Fibroblast of lung (primary cell): ENCODE results near the gene AK8. TPM values are rescaled to one million over a fixed set of nuclear protein-coding genes. Genes with fewer than 3 reads are reported as not detected.

Experiments used
- DNase-seq, 2 donors: peaks; one replicate each; pipeline versions ENCODE4 v3.0.0 to v3.0.0-alpha.2; 2010; ENCODE audit warnings: low read depth in 2 of 2
- H2AFZ ChIP-seq: 2 replicates; pipeline ENCODE4 v1.5.1; 2012; ENCODE audit warnings: low read length, control low read depth, inconsistent platforms
- H3K27ac ChIP-seq: 2 replicates; pipeline ENCODE4 v1.5.1; 2011; ENCODE audit warnings: low read length, control low read depth; ENCODE audit not compliant: insufficient read depth
- H3K27me3 ChIP-seq: 2 replicates; pipeline ENCODE4 v1.5.1; 2011; ENCODE audit warnings: mild to moderate bottlenecking, low read length; ENCODE audit not compliant: control insufficient read depth, insufficient read depth
- H3K36me3 ChIP-seq: 2 replicates; pipeline ENCODE4 v1.5.1; 2011; ENCODE audit warnings: low read length; ENCODE audit not compliant: control insufficient read depth, insufficient read depth
- H3K4me1 ChIP-seq: 2 replicates; pipeline ENCODE4 v1.5.1; 2011; ENCODE audit warnings: low read length; ENCODE audit not compliant: control insufficient read depth, insufficient read depth; ENCODE audit errors: extremely low read depth
- H3K4me2 ChIP-seq: 2 replicates; pipeline ENCODE4 v1.5.1; 2011; ENCODE audit warnings: low read length, control low read depth; ENCODE audit not compliant: insufficient read depth; ENCODE audit errors: extremely low read depth
- H3K4me3 ChIP-seq, 4 experiments: fragments of 200-600 bp in 1 of 4; sonication (generic) in 1 of 4; replicated peaks in 1 of 4; 2 replicates each; pipeline ENCODE4 v1.5.1; 2011 to 2016; ENCODE audit warnings: low read length in 4 of 4, low read depth in 3 of 4, mild to moderate bottlenecking in 3 of 4, control low read depth in 2 of 4, inconsistent platforms in 1 of 4, mixed read lengths in 1 of 4; ENCODE audit not compliant: insufficient read depth in 1 of 4; ENCODE audit errors: control extremely low read depth in 1 of 4
- H3K79me2 ChIP-seq: 2 replicates; pipeline ENCODE4 v1.5.1; 2012; ENCODE audit warnings: mild to moderate bottlenecking, low read length, inconsistent platforms; ENCODE audit not compliant: control insufficient read depth, insufficient read depth
- H3K9ac ChIP-seq: 2 replicates; pipeline ENCODE4 v1.5.1; 2011; ENCODE audit warnings: mild to moderate bottlenecking, low read length, control low read depth; ENCODE audit not compliant: insufficient read depth
- H3K9me3 ChIP-seq: 2 replicates; pipeline ENCODE4 v1.5.1; 2012; ENCODE audit warnings: low read depth, low read length; ENCODE audit not compliant: control insufficient read depth, insufficient read depth
- H4K20me1 ChIP-seq: 2 replicates; pipeline ENCODE4 v1.5.1; 2011; ENCODE audit warnings: low read length; ENCODE audit not compliant: control insufficient read depth, insufficient read depth; ENCODE audit errors: extremely low read depth
- CTCF ChIP-seq, 2 donors: IDR thresholded peaks in 1 of 2; conservative IDR thresholded peaks in 1 of 2; 1 replicate in 1 of 2; 2 replicates in 1 of 2; pipeline ENCODE4 v1.5.1; 2011 to 2012; ENCODE audit warnings: low read length in 2 of 2, control low read depth in 1 of 2, inconsistent platforms in 1 of 2, low read depth in 1 of 2, mild to moderate bottlenecking in 1 of 2
- EZH2 ChIP-seq: IDR thresholded peaks from 2 replicates; pipeline ENCODE4 v1.5.1; 2012; ENCODE audit warnings: low read length, control low read depth, mild to moderate bottlenecking; ENCODE audit errors: missing control alignments
- polyA plus RNA-seq, 2 donors: library from polyadenylated mRNA; depleted of rRNA in 1 of 2; stranded (reverse) in 1 of 2; unstranded in 1 of 2; fragments of >200 nt; gene quantifications; 2 replicates each; pipeline ENCODE4 v1.2.1, GENCODE V29; 2011 to 2012; ENCODE audit warnings: missing spikeins in 1 of 2
- total RNA-seq: library from RNA; depleted of rRNA; stranded (reverse); fragments of >200 nt; gene quantifications from 2 replicates; pipeline ENCODE4 v1.2.1, GENCODE V29; 2014

Gene AK8
- total and polyA plus RNA-seq, 2 donors (not counting 1 experiment from before 2014, with no cell fraction given) = 0.17 to 0.50 TPM

- Histone ChIP-seq H3K36me3 (no peaks in the 10 kb centered on the region), H3K4me2 (no peak overlapping the region), H3K27ac (no peak overlapping the region), H3K4me3 (no peak overlapping the region), H3K9me3 (no peaks in the 10 kb centered on the region), H3K79me2 (no peaks in the 10 kb centered on the region), H3K27me3 (peaks cover 19% of the 10 kb centered on the region), H4K20me1 (no peaks in the 10 kb centered on the region), H2AFZ (no peak overlapping the region), H3K4me1 (no peaks in the 10 kb centered on the region), H3K9ac (no peak overlapping the region)
- TF ChIP-seq CTCF (conservative IDR thresholded peaks at IDR 0.05 in 1 of 2, IDR thresholded peaks at IDR 0.05 in 1 of 2; ENCODE audit: low read depth in 1 of 2, low read length in 2 of 2) (no peak), EZH2 (no peak)
- DNase-seq = no peak
Observed at GRCh38 chr9:132740526-132741309, 137.4 kb downstream of the AK8 start.

- DNase-seq = no peak
- Histone ChIP-seq H3K79me2 (no peaks in the 10 kb centered on the region), H3K9ac (no peak overlapping the region), H3K36me3 (no peaks in the 10 kb centered on the region), H3K9me3 (no peaks in the 10 kb centered on the region), H3K4me1 (no peaks in the 10 kb centered on the region), H3K4me2 (no peak overlapping the region), H3K4me3 (no peak overlapping the region), H4K20me1 (no peaks in the 10 kb centered on the region), H3K27ac (no peak overlapping the region), H3K27me3 (peaks cover 15% of the 10 kb centered on the region), H2AFZ (no peak overlapping the region)
- no peak for TF ChIP-seq EZH2
- TF ChIP-seq CTCF (conservative IDR thresholded peaks at IDR 0.05 in 1 of 2, IDR thresholded peaks at IDR 0.05 in 1 of 2; ENCODE audit: low read depth in 1 of 2, low read length in 2 of 2) = no peak
Observed at GRCh38 chr9:132739710-132740310, 138.3 kb downstream of the AK8 start.

- H3K9me3 ChIP-seq = no peaks in the 10 kb centered on the region
- no peaks in the 10 kb centered on the region for H4K20me1 ChIP-seq
- H3K27ac ChIP-seq = no peak overlapping the region
- peak; percentile 10 to 39 for DNase-seq
- H3K4me1 ChIP-seq = no peaks in the 10 kb centered on the region
- H3K4me2 ChIP-seq = no peak overlapping the region
- peaks cover 2% of the 10 kb centered on the region for H3K27me3 ChIP-seq
- TF ChIP-seq CTCF (conservative IDR thresholded peaks at IDR 0.05 in 1 of 2, IDR thresholded peaks at IDR 0.05 in 1 of 2; ENCODE audit: low read depth in 1 of 2, low read length in 2 of 2) (no peak), EZH2 (no peak)
- H3K79me2 ChIP-seq = no peaks in the 10 kb centered on the region
- no peak overlapping the region for H3K9ac ChIP-seq
- H2AFZ ChIP-seq = no peak overlapping the region
- H3K4me3 ChIP-seq = peak overlapping the region in 1 of 4 experiments; percentile 1
- H3K36me3 ChIP-seq = no peaks in the 10 kb centered on the region
Observed at GRCh38 chr9:132733260-132733815, 144.7 kb downstream of the AK8 start.
